GM18520 (cell line): ENCODE results near the gene GPR75.
"Not testable (repeated sequence)": the region's sequence is repeated elsewhere in the genome, so short reads cannot be mapped to it uniquely, and the experiment has no call there.

ENCODE experiments used
- ATAC-seq: cut with Tn5 transposase; IDR thresholded peaks from one replicate; pipeline ENCODE4 v1.9.1; 2021; ENCODE audit not compliant: unreplicated experiment

Gene GPR75

GRCh38 chr2:53854678-53855077 lies 5.1 kb downstream of the GPR75 start:
- ATAC-seq: peak; percentile 56

GRCh38 chr2:53852532-53852931 lies 7.2 kb downstream of the GPR75 start:
- ATAC-seq: no peak

- not testable (repeated sequence) for ATAC-seq
Observed at GRCh38 chr2:53851052-53851757, 8.6 kb downstream of the GPR75 start.

- ATAC-seq: no peak
Observed at GRCh38 chr2:53848062-53848461, 11.7 kb downstream of the GPR75 start.

GRCh38 chr2:53843595-53843994 lies 16.2 kb downstream of the GPR75 start:
- ATAC-seq: no peak

GRCh38 chr2:53842891-53843290 lies 16.9 kb downstream of the GPR75 start:
- ATAC-seq: no peak

- not testable (repeated sequence) for ATAC-seq
Observed at GRCh38 chr2:53841651-53842050, 18.1 kb downstream of the GPR75 start.

- ATAC-seq: no peak
Observed at GRCh38 chr2:53840580-53840979, 19.2 kb downstream of the GPR75 start.

GRCh38 chr2:53829980-53830290 lies 29.8 kb downstream of the GPR75 start:
- ATAC-seq: not testable (repeated sequence)

GRCh38 chr2:53829273-53829979 lies 30.3 kb downstream of the GPR75 start:
- ATAC-seq: no peak

- no peak for ATAC-seq
Observed at GRCh38 chr2:53828331-53828730, 31.4 kb downstream of the GPR75 start.

- ATAC-seq: no peak
Observed at GRCh38 chr2:53827398-53828175, 32.2 kb downstream of the GPR75 start.

- no peak for ATAC-seq
Observed at GRCh38 chr2:53826587-53827397, 33.0 kb downstream of the GPR75 start.

GRCh38 chr2:53826030-53826410 lies 33.7 kb downstream of the GPR75 start:
- ATAC-seq: no peak

GRCh38 chr2:53823639-53824038 lies 36.1 kb downstream of the GPR75 start:
- ATAC-seq: not testable (repeated sequence)

- no peak for ATAC-seq
Observed at GRCh38 chr2:53821810-53822209, 38.0 kb downstream of the GPR75 start.

- no peak for ATAC-seq
Observed at GRCh38 chr2:53820711-53821110, 39.1 kb downstream of the GPR75 start.

GRCh38 chr2:53820048-53820447 lies 39.7 kb downstream of the GPR75 start:
- no peak for ATAC-seq

GRCh38 chr2:53819634-53820033 lies 40.1 kb downstream of the GPR75 start:
- no peak for ATAC-seq

GRCh38 chr2:53818854-53819435 lies 40.8 kb downstream of the GPR75 start:
- ATAC-seq: no peak

- no peak for ATAC-seq
Observed at GRCh38 chr2:53813151-53813550, 46.6 kb downstream of the GPR75 start.
